H9 (cell line): ENCODE results near the gene LTB4R. TPM values are rescaled to one million over a fixed set of nuclear protein-coding genes. Genes with fewer than 3 reads are reported as not detected.

Experiments used
- DNase-seq: peaks from one replicate; pipeline ENCODE4 v3.0.0-alpha.2; 2017
- H2AFZ ChIP-seq: one replicate; pipeline ENCODE4 v1.6.1; 2013; ENCODE audit warnings: mild to moderate bottlenecking, low read length, control low read depth, moderate library complexity
- H2AK5ac ChIP-seq: 2 replicates; pipeline ENCODE4 v1.6.1; 2013; ENCODE audit warnings: low read length, control low read depth, mixed read lengths; ENCODE audit not compliant: insufficient read length
- H2BK120ac ChIP-seq: one replicate; pipeline ENCODE4 v1.6.1; 2013; ENCODE audit warnings: low read depth, mild to moderate bottlenecking, low read length, control low read depth, inconsistent platforms; ENCODE audit not compliant: poor library complexity, severe bottlenecking
- H2BK12ac ChIP-seq: 2 replicates; pipeline ENCODE4 v1.6.1; 2013; ENCODE audit warnings: low read length, control low read depth, mixed read lengths, low read depth; ENCODE audit not compliant: insufficient read length
- H2BK15ac ChIP-seq: 2 replicates; pipeline ENCODE4 v1.6.1; 2013; ENCODE audit warnings: low read depth, low read length, control low read depth
- H2BK20ac ChIP-seq: one replicate; pipeline ENCODE4 v1.6.1; 2013; ENCODE audit warnings: low read depth, mild to moderate bottlenecking, low read length, control low read depth, inconsistent platforms; ENCODE audit not compliant: poor library complexity, severe bottlenecking
- H2BK5ac ChIP-seq: 2 replicates; pipeline ENCODE4 v1.6.1; 2013; ENCODE audit warnings: low read length, control low read depth, mixed read lengths; ENCODE audit not compliant: insufficient read length
- H3K14ac ChIP-seq: 2 replicates; pipeline ENCODE4 v1.6.1; 2013; ENCODE audit warnings: low read length, control low read depth; ENCODE audit not compliant: insufficient read depth
- H3K18ac ChIP-seq: 2 replicates; pipeline ENCODE4 v1.6.1; 2013; ENCODE audit warnings: low read depth, mild to moderate bottlenecking, mixed read lengths, low read length, control low read depth; ENCODE audit not compliant: insufficient read length
- H3K23ac ChIP-seq: 2 replicates; pipeline ENCODE4 v1.6.1; 2013; ENCODE audit warnings: low read length, control low read depth, mixed read lengths, low read depth; ENCODE audit not compliant: insufficient read length
- H3K23me2 ChIP-seq: 2 replicates; pipeline ENCODE4 v1.6.1; 2013; ENCODE audit warnings: low read depth, mild to moderate bottlenecking, mixed read lengths, low read length, control low read depth; ENCODE audit not compliant: insufficient read length, poor library complexity, severe bottlenecking
- H3K27ac ChIP-seq: 2 replicates; pipeline ENCODE4 v1.5.1; 2013; ENCODE audit warnings: low read length, control low read depth, mixed read lengths, low read depth; ENCODE audit not compliant: insufficient read length
- H3K27me3 ChIP-seq: 2 replicates; pipeline ENCODE4 v1.6.1; 2013; ENCODE audit warnings: low read length, control low read depth, inconsistent platforms; ENCODE audit not compliant: insufficient read depth
- H3K4ac ChIP-seq: 2 replicates; pipeline ENCODE4 v1.6.1; 2013; ENCODE audit warnings: low read depth, mild to moderate bottlenecking, control low read depth, inconsistent platforms, low read length, moderate library complexity
- H3K4me1 ChIP-seq: 2 replicates; pipeline ENCODE4 v1.6.1; 2013; ENCODE audit warnings: low read length, control low read depth, inconsistent platforms; ENCODE audit not compliant: insufficient read depth
- H3K4me2 ChIP-seq: 2 replicates; pipeline ENCODE4 v1.6.1; 2013; ENCODE audit warnings: low read length, control low read depth, mixed read lengths; ENCODE audit not compliant: insufficient read length, insufficient read depth
- H3K56ac ChIP-seq: 2 replicates; pipeline ENCODE4 v1.6.1; 2013; ENCODE audit warnings: low read depth, mild to moderate bottlenecking, mixed read lengths, low read length, control low read depth; ENCODE audit not compliant: insufficient read length
- H3K79me1 ChIP-seq: 2 replicates; pipeline ENCODE4 v1.6.1; 2013; ENCODE audit warnings: low read depth, mild to moderate bottlenecking, moderate library complexity, low read length, control low read depth, inconsistent platforms; ENCODE audit not compliant: insufficient read depth, poor library complexity, severe bottlenecking
- H3K79me2 ChIP-seq: 2 replicates; pipeline ENCODE4 v1.6.1; 2013; ENCODE audit warnings: low read length, control low read depth, inconsistent platforms; ENCODE audit not compliant: insufficient read depth
- H3K9ac ChIP-seq: 2 replicates; pipeline ENCODE4 v1.6.1; 2013; ENCODE audit warnings: low read length, control low read depth, mixed read lengths; ENCODE audit not compliant: insufficient read length; ENCODE audit errors: extremely low read depth
- H3K9me3 ChIP-seq: one replicate; pipeline ENCODE4 v1.6.1; 2013; ENCODE audit warnings: low read depth, low read length, inconsistent platforms; ENCODE audit not compliant: control insufficient read depth
- H3T11ph ChIP-seq: one replicate; pipeline ENCODE4 v1.6.1; 2013; ENCODE audit warnings: mild to moderate bottlenecking, low read length, control low read depth, inconsistent platforms
- H4K20me1 ChIP-seq: one replicate; pipeline ENCODE4 v1.6.1; 2013; ENCODE audit not compliant: control insufficient read depth, insufficient read length, insufficient read depth
- H4K5ac ChIP-seq: 2 replicates; pipeline ENCODE4 v1.6.1; 2013; ENCODE audit warnings: low read depth, mild to moderate bottlenecking, mixed read lengths, low read length, control low read depth; ENCODE audit not compliant: insufficient read length
- H4K8ac ChIP-seq: replicated peaks from 2 replicates; pipeline ENCODE4 v1.6.1; 2013; ENCODE audit warnings: low read length, control low read depth, mixed read lengths, low read depth; ENCODE audit not compliant: insufficient read length
- H4K91ac ChIP-seq: 2 replicates; pipeline ENCODE4 v1.6.1; 2013; ENCODE audit warnings: low read depth, mild to moderate bottlenecking, moderate library complexity, mixed read lengths, low read length, control low read depth; ENCODE audit not compliant: insufficient read length
- H3K27ac Mint-ChIP-seq, 3 experiments: 2 replicates in 2 of 3; 3 replicates in 1 of 3; pipeline ENCODE4 v1.8.0; 2020 to 2021; ENCODE audit warnings: mixed read lengths in 3 of 3, mild to moderate bottlenecking in 1 of 3, moderate library complexity in 1 of 3
- H3K27me3 Mint-ChIP-seq: 2 replicates; pipeline ENCODE4 v1.8.0; 2021; ENCODE audit warnings: low read depth, mild to moderate bottlenecking, moderate library complexity, mixed read lengths
- H3K36me3 Mint-ChIP-seq, 3 experiments: 2 replicates in 2 of 3; 3 replicates in 1 of 3; pipeline ENCODE4 v1.8.0; 2020 to 2021; ENCODE audit warnings: low read depth in 3 of 3, mixed read lengths in 3 of 3; ENCODE audit not compliant: insufficient read depth in 1 of 3
- H3K4me1 Mint-ChIP-seq, 2 experiments: 2 replicates each; pipeline ENCODE4 v1.8.0; 2020; ENCODE audit warnings: mixed read lengths in 2 of 2
- H3K4me3 Mint-ChIP-seq, 2 experiments: 2 replicates in 1 of 2; 3 replicates in 1 of 2; pipeline ENCODE4 v1.8.0; 2020 to 2021; ENCODE audit warnings: mild to moderate bottlenecking in 2 of 2, mixed read lengths in 2 of 2, moderate library complexity in 1 of 2
- H3K9me3 Mint-ChIP-seq, 2 experiments: 2 replicates in 1 of 2; 3 replicates in 1 of 2; pipeline ENCODE4 v1.8.0; 2020; ENCODE audit warnings: mild to moderate bottlenecking in 2 of 2, mixed read lengths in 2 of 2, moderate library complexity in 1 of 2
- WGBS: extraction: QIAGEN DNeasy Blood & Tissue Kit; methylation state at CpG from one replicate; pipeline ENCODE4 v1.1.7; 2013; ENCODE audit warnings: missing lambda C conversion rate, low lambda C conversion rate, mixed read lengths; ENCODE audit not compliant: insufficient read length; ENCODE audit errors: extremely low coverage; 5-methylcytosine and 5-hydroxymethylcytosine counted together
- total RNA-seq: library from RNA; stranded (reverse); gene quantifications from 2 replicates; pipeline ENCODE4 v1.2.1, GENCODE V29; 2021
- TF ChIP-seq, protein P1 (sequence below): fragments of 200-600 bp; sonication (generic); conservative IDR thresholded peaks from 3 replicates; pipeline ENCODE4 v1.8.0; 2021; ENCODE audit warnings: antibody characterized with exemption, mild to moderate bottlenecking

The LTB4R gene
- total RNA-seq, 1 experiment from 2014 or later = 8.9 TPM

GRCh38 chr14:24356208-24356607, 44.9 kb downstream of the LTB4R start:
- Mint-ChIP-seq H3K36me3 (no peaks in the 10 kb centered on the region), H3K4me3 (no peak overlapping the region), H3K4me1 (no peaks in the 10 kb centered on the region), H3K27ac (no peak overlapping the region), H3K9me3 (no peaks in the 10 kb centered on the region; a peak in 1 of 5 replicates), H3K27me3 (peaks cover 68% of the 10 kb centered on the region)
- no peaks in the 10 kb centered on the region for H3K79me2 ChIP-seq
- no peaks in the 10 kb centered on the region for H3K23me2 ChIP-seq
- no peak overlapping the region for H3K14ac ChIP-seq
- no peak overlapping the region for H2AK5ac ChIP-seq
- H3K27ac ChIP-seq = no peak overlapping the region
- no peaks in the 10 kb centered on the region; the same call in 1 of the 2 replicates for H3K27me3 ChIP-seq
- no peak overlapping the region for H3K18ac ChIP-seq
- no peaks in the 10 kb centered on the region for H3K79me1 ChIP-seq
- no peak overlapping the region for H2AFZ ChIP-seq
- no peak overlapping the region for H2BK20ac ChIP-seq
- H2BK15ac ChIP-seq = no peak overlapping the region
- H4K8ac ChIP-seq = no peak overlapping the region
- no peak overlapping the region for H4K5ac ChIP-seq
- H3K4me2 ChIP-seq = no peak overlapping the region
- no peak overlapping the region for H3K9ac ChIP-seq
- no peak overlapping the region for H4K91ac ChIP-seq
- H3T11ph ChIP-seq = no peak overlapping the region
- H2BK120ac ChIP-seq = no peak overlapping the region
- no CpG with 5 or more reads among the region's 4 CpGs for WGBS
- H3K4ac ChIP-seq = no peak overlapping the region
- H3K4me1 ChIP-seq = no peaks in the 10 kb centered on the region
- TF ChIP-seq, protein P1, sequence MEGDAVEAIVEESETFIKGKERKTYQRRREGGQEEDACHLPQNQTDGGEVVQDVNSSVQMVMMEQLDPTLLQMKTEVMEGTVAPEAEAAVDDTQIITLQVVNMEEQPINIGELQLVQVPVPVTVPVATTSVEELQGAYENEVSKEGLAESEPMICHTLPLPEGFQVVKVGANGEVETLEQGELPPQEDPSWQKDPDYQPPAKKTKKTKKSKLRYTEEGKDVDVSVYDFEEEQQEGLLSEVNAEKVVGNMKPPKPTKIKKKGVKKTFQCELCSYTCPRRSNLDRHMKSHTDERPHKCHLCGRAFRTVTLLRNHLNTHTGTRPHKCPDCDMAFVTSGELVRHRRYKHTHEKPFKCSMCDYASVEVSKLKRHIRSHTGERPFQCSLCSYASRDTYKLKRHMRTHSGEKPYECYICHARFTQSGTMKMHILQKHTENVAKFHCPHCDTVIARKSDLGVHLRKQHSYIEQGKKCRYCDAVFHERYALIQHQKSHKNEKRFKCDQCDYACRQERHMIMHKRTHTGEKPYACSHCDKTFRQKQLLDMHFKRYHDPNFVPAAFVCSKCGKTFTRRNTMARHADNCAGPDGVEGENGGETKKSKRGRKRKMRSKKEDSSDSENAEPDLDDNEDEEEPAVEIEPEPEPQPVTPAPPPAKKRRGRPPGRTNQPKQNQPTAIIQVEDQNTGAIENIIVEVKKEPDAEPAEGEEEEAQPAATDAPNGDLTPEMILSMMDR = no peak
- H4K20me1 ChIP-seq = no peaks in the 10 kb centered on the region
- no peaks in the 10 kb centered on the region for H3K9me3 ChIP-seq
- H3K23ac ChIP-seq = no peak overlapping the region
- no peak for DNase-seq
- no peak overlapping the region for H2BK12ac ChIP-seq
- H3K56ac ChIP-seq = no peak overlapping the region
- no peak overlapping the region for H2BK5ac ChIP-seq
